NB4 (cell line): Measurements from ENCODE around the gene FZD8.

Experiments used
- MYC ChIP-seq: IDR thresholded peaks from 2 replicates; pipeline ENCODE4 v1.6.1; 2011; ENCODE audit warnings: low read depth, low read length
- TF ChIP-seq, protein P1 (sequence below): IDR thresholded peaks from one replicate; pipeline ENCODE4 v1.5.1; 2012; ENCODE audit warnings: low read depth, low read length

DNA sequence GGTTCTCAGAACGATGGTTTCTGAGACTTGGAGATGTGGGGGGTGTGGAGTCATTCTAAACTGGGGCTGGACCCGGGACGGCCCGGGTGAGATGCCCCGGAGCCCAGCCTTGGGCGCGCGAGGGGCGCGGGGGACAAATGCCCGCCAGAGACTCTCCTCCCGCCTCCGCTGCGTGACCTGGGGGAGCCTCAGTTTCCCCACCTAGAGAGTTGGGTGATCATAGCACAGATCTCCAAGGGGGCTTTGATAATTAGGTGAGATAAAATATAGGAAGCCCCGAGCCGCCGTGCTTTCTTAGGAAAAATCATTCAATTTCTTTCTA is 658 bp upstream of the FZD8 start:
- TF ChIP-seq MYC = no peak
- TF ChIP-seq, protein P1, sequence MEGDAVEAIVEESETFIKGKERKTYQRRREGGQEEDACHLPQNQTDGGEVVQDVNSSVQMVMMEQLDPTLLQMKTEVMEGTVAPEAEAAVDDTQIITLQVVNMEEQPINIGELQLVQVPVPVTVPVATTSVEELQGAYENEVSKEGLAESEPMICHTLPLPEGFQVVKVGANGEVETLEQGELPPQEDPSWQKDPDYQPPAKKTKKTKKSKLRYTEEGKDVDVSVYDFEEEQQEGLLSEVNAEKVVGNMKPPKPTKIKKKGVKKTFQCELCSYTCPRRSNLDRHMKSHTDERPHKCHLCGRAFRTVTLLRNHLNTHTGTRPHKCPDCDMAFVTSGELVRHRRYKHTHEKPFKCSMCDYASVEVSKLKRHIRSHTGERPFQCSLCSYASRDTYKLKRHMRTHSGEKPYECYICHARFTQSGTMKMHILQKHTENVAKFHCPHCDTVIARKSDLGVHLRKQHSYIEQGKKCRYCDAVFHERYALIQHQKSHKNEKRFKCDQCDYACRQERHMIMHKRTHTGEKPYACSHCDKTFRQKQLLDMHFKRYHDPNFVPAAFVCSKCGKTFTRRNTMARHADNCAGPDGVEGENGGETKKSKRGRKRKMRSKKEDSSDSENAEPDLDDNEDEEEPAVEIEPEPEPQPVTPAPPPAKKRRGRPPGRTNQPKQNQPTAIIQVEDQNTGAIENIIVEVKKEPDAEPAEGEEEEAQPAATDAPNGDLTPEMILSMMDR = no peak
